WI38 (cell line): ENCODE measurements around the gene RAI2.

ENCODE experiments used
- H3K4me3 ChIP-seq: 2 replicates; pipeline ENCODE4 v1.5.1; 2011; ENCODE audit warnings: low read depth, mild to moderate bottlenecking, control low read depth, low read length
- CTCF ChIP-seq: IDR thresholded peaks from 2 replicates; pipeline ENCODE4 v1.5.1; 2012; ENCODE audit warnings: low read depth, mild to moderate bottlenecking, control low read depth, low read length

Gene RAI2

GRCh38 chrX:17817251-17817650 is 43.8 kb downstream of the RAI2 start:
- TF ChIP-seq CTCF = no peak
- no peak overlapping the region for H3K4me3 ChIP-seq

- no peak for TF ChIP-seq CTCF
- no peak overlapping the region for H3K4me3 ChIP-seq
Observed at GRCh38 chrX:17814557-17814956, 46.5 kb downstream of the RAI2 start.

- TF ChIP-seq CTCF = no peak
- H3K4me3 ChIP-seq = no peak overlapping the region
Observed at GRCh38 chrX:17814059-17814458, 47.0 kb downstream of the RAI2 start.

- H3K4me3 ChIP-seq = no peak overlapping the region
- no peak for TF ChIP-seq CTCF
Observed at GRCh38 chrX:17813277-17813676, 47.8 kb downstream of the RAI2 start.

- H3K4me3 ChIP-seq = no peak overlapping the region
- peak; percentile 54 for TF ChIP-seq CTCF
Observed at GRCh38 chrX:17812763-17813162, 48.3 kb downstream of the RAI2 start.

- H3K4me3 ChIP-seq = no peak overlapping the region
- no peak for TF ChIP-seq CTCF
Observed at GRCh38 chrX:17809984-17810383, 51.1 kb downstream of the RAI2 start.

- no peak for TF ChIP-seq CTCF
Observed at GRCh38 chrX:17809273-17809672, 51.8 kb downstream of the RAI2 start.

More at GRCh38 chrX:17809273-17809672, 51.8 kb downstream of the RAI2 start:
- H3K4me3 ChIP-seq = no peak overlapping the region
